Endodermal cell (in vitro differentiated cells): ENCODE results near the gene PIAS2. TPM values are rescaled to one million over a fixed set of nuclear protein-coding genes. Genes with fewer than 3 reads are reported as not detected.
"Not testable (repeated sequence)": the region's sequence is repeated elsewhere in the genome, so short reads cannot be mapped to it uniquely, and the experiment has no call there.

Experiments used
- DNase-seq: peaks from one replicate; pipeline ENCODE4 v3.0.0-alpha.2; 2017
- H3K27ac ChIP-seq: 2 replicates; pipeline ENCODE4 v1.5.1; 2013; ENCODE audit warnings: mild to moderate bottlenecking, low read depth, low read length, moderate library complexity
- H3K27me3 ChIP-seq: 2 replicates; pipeline ENCODE4 v1.6.1; 2013; ENCODE audit warnings: mild to moderate bottlenecking, low read length, moderate library complexity; ENCODE audit not compliant: insufficient read depth, control insufficient read depth, poor library complexity, severe bottlenecking
- H3K36me3 ChIP-seq: 2 replicates; pipeline ENCODE4 v1.7.0; 2013; ENCODE audit warnings: mild to moderate bottlenecking, low read length, moderate library complexity; ENCODE audit not compliant: control insufficient read depth, insufficient read depth
- H3K4me1 ChIP-seq: one replicate; pipeline ENCODE4 v1.7.0; 2013; ENCODE audit warnings: low read length; ENCODE audit not compliant: control insufficient read depth, insufficient read depth
- H3K4me3 ChIP-seq: 2 replicates; pipeline ENCODE4 v1.5.1; 2013; ENCODE audit warnings: mild to moderate bottlenecking, low read length, moderate library complexity
- H3K9ac ChIP-seq: 2 replicates; pipeline ENCODE4 v1.6.1; 2013; ENCODE audit warnings: mild to moderate bottlenecking, low read length, moderate library complexity; ENCODE audit not compliant: poor library complexity, severe bottlenecking; ENCODE audit errors: extremely low read depth
- H3K9me3 ChIP-seq: 2 replicates; pipeline ENCODE4 v1.6.1; 2013; ENCODE audit warnings: mild to moderate bottlenecking, low read length, moderate library complexity; ENCODE audit not compliant: control insufficient read depth
- H3K27ac Mint-ChIP-seq: 2 replicates; pipeline ENCODE4 v1.8.0; 2020; ENCODE audit warnings: mixed read lengths
- H3K27me3 Mint-ChIP-seq: 2 replicates; pipeline ENCODE4 v1.8.0; 2021; ENCODE audit warnings: mild to moderate bottlenecking, mixed read lengths; ENCODE audit not compliant: insufficient read depth
- H3K36me3 Mint-ChIP-seq: 2 replicates; pipeline ENCODE4 v1.8.0; 2020; ENCODE audit warnings: low read depth, mixed read lengths
- H3K4me1 Mint-ChIP-seq: 2 replicates; pipeline ENCODE4 v1.8.0; 2020; ENCODE audit warnings: mixed read lengths
- H3K4me3 Mint-ChIP-seq: 2 replicates; pipeline ENCODE4 v1.8.0; 2020; ENCODE audit warnings: mild to moderate bottlenecking, moderate library complexity, mixed read lengths
- H3K9me3 Mint-ChIP-seq: 2 replicates; pipeline ENCODE4 v1.8.0; 2020; ENCODE audit warnings: mild to moderate bottlenecking, mixed read lengths
- WGBS, 2 experiments: methylation state at CpG; one replicate each; pipeline versions ENCODE4 v1.1.5 to v1.1.7; 2013; ENCODE audit warnings: missing lambda C conversion rate in 2 of 2, mixed read lengths in 1 of 2; ENCODE audit not compliant: insufficient coverage in 1 of 2, insufficient read length in 1 of 2; 5-methylcytosine and 5-hydroxymethylcytosine counted together
- total RNA-seq, 2 donors: library from RNA; stranded (reverse); fragmentation: NEBNext Ultra II Directional in 1 of 2; extraction: Animal tissue kit (Norgen Biotek cat#: 25700) in 1 of 2; gene quantifications; 2 replicates in 1 of 2; 3 replicates in 1 of 2; pipeline ENCODE4 v1.2.1, GENCODE V29; 2021
- TF ChIP-seq, protein P1 (sequence below): fragments of 200-600 bp; sonication (generic); conservative IDR thresholded peaks from 2 replicates; pipeline ENCODE4 v1.5.0; 2021; ENCODE audit warnings: antibody characterized with exemption, mild to moderate bottlenecking

Gene PIAS2
- total RNA-seq, 2 donors from 2014 or later: 34.8 to 52.0 TPM

DNA sequence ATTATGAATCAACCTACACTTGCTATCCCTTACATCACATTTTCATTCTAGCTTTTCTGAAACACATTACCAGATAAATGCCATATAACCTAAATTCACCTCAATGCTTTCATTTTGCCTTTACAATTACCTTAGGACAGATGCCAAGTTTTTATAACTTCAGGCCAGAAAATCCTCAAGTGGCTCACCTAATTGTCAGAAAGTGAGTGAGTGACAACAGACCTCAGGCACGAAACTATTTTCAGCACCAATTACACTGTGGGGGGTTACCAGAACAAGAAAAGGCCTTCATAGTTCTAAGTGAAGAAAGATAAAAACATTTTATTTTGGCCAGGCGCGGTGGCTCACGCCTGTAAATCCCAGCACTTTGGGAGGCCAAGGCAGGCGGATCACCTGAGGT lies 108.2 kb downstream of the PIAS2 start:
- Histone ChIP-seq H3K4me1 (no peaks in the 10 kb centered on the region), H3K27me3 (no peaks in the 10 kb centered on the region), H3K4me3 (no peak overlapping the region), H3K36me3 (no peaks in the 10 kb centered on the region), H3K27ac (no peak overlapping the region), H3K9me3 (no peaks in the 10 kb centered on the region), H3K9ac (no peak overlapping the region)
- Mint-ChIP-seq H3K27ac (no peak overlapping the region), H3K4me3 (no peak overlapping the region), H3K4me1 (peaks cover 12% of the 10 kb centered on the region), H3K36me3 (no peaks in the 10 kb centered on the region), H3K27me3 (no peaks in the 10 kb centered on the region), H3K9me3 (no peaks in the 10 kb centered on the region)
- TF ChIP-seq, protein P1, sequence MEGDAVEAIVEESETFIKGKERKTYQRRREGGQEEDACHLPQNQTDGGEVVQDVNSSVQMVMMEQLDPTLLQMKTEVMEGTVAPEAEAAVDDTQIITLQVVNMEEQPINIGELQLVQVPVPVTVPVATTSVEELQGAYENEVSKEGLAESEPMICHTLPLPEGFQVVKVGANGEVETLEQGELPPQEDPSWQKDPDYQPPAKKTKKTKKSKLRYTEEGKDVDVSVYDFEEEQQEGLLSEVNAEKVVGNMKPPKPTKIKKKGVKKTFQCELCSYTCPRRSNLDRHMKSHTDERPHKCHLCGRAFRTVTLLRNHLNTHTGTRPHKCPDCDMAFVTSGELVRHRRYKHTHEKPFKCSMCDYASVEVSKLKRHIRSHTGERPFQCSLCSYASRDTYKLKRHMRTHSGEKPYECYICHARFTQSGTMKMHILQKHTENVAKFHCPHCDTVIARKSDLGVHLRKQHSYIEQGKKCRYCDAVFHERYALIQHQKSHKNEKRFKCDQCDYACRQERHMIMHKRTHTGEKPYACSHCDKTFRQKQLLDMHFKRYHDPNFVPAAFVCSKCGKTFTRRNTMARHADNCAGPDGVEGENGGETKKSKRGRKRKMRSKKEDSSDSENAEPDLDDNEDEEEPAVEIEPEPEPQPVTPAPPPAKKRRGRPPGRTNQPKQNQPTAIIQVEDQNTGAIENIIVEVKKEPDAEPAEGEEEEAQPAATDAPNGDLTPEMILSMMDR: no peak
- no peak for DNase-seq
- 94 to 95% methylated on average over 4 to 5 of the region's 5 CpGs for WGBS, 2 experiments

DNA sequence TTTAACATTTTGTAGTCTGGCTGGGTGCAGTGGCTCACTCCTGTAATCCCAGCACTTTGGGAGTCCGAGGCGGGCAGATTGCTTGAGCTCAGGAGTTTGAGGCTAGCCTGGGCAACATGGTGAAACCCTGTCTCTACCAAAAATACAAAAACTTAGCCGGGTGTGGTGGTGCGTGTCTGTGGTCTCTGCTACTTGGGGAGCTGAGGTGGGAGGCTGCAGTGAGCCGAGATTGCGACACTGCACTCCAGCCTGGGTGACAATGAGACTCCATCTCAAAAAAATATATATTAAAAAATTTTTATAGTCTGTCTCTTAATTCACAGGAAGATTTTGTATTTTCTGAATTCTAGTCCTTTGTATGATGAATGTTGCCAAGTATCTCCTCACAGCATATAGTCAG lies 121.4 kb downstream of the PIAS2 start:
- not testable (repeated sequence) for H3K27ac ChIP-seq, H3K9me3 Mint-ChIP-seq, DNase-seq, H3K27ac Mint-ChIP-seq, H3K36me3 Mint-ChIP-seq, H3K27me3 ChIP-seq, H3K9me3 ChIP-seq, H3K4me3 ChIP-seq, H3K9ac ChIP-seq, H3K36me3 ChIP-seq, H3K27me3 Mint-ChIP-seq, H3K4me3 Mint-ChIP-seq
- H3K4me1 Mint-ChIP-seq: peaks cover 25% of the 10 kb centered on the region
- WGBS, 2 experiments: 60 to 92% methylated on average over 1 to 6 of the region's 6 CpGs
- peaks cover 10% of the 10 kb centered on the region for H3K4me1 ChIP-seq

DNA sequence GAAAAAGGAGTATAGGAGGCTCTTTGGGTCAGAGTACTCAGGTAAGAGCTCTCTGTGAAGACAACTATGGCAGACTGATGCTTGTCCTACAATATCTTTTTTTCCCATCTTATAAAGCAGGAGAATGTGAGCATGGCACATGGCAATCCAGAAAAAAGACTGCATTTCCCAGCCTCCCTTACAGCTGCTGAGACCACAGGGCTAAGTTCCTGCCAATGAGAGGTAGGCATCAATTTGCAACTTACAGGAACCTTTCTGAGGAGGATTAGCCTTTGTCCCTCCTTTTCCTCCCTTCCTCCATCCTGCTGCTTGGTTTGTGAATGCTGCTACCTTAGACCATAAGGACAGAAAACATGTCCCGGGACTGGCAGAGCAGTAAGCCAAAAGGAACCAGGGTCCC lies 122.7 kb downstream of the PIAS2 start:
- peak; percentile 48 for DNase-seq
- 84% methylated on average over 1 of the region's 1 CpG; no CpG with 5 or more reads in 1 of the 2 experiments for WGBS, 2 experiments
- TF ChIP-seq, protein P1: no peak

DNA sequence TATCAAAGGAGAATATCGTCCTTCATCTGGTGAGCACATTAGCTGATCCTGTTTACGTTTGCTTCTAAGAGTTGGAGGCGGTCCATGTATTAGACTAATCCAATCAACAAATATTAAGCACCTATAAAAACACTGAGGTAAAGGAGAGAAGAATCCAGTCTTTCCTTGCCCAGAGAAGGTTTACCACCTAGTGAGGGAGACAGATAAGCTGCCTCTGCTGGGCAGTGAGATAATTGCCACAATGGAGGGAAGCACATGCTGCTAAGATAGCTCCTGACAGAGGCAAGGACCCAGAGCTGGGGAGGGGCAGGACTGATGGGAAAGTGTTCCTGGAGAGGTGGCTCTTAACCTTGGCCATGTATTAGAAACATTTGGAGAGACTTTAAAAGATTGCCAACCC lies 123.7 kb downstream of the PIAS2 start:
- H3K4me1 ChIP-seq: peaks cover 10% of the 10 kb centered on the region
- H3K27me3 Mint-ChIP-seq: no peaks in the 10 kb centered on the region
- TF ChIP-seq, protein P1: peak; percentile 68
- DNase-seq: peak; percentile 81
- no peak overlapping the region for H3K9ac ChIP-seq
- H3K36me3 ChIP-seq: no peaks in the 10 kb centered on the region
- WGBS, 2 experiments: 58% methylated on average over 3 of the region's 3 CpGs; no CpG with 5 or more reads in 1 of the 2 experiments
- H3K36me3 Mint-ChIP-seq: peaks cover 9% of the 10 kb centered on the region
- H3K9me3 Mint-ChIP-seq: peaks cover 14% of the 10 kb centered on the region
- peaks cover 25% of the 10 kb centered on the region for H3K4me1 Mint-ChIP-seq
- no peak overlapping the region for H3K27ac Mint-ChIP-seq
- no peaks in the 10 kb centered on the region for H3K27me3 ChIP-seq
- H3K9me3 ChIP-seq: peaks cover 15% of the 10 kb centered on the region
- no peak overlapping the region for H3K4me3 Mint-ChIP-seq
- H3K4me3 ChIP-seq: no peak overlapping the region
- H3K27ac ChIP-seq: no peak overlapping the region

More for the DNA sequence above, 122.7 kb downstream of the PIAS2 start:
- no peak overlapping the region for H3K27ac ChIP-seq
- Mint-ChIP-seq H3K36me3 (peaks cover 9% of the 10 kb centered on the region), H3K27me3 (no peaks in the 10 kb centered on the region), H3K4me1 (peaks cover 25% of the 10 kb centered on the region), H3K27ac (no peak overlapping the region), H3K9me3 (peaks cover 12% of the 10 kb centered on the region), H3K4me3 (no peak overlapping the region)
- H3K9ac ChIP-seq: no peak overlapping the region
- no peaks in the 10 kb centered on the region for H3K27me3 ChIP-seq
- no peaks in the 10 kb centered on the region for H3K36me3 ChIP-seq
- peaks cover 10% of the 10 kb centered on the region for H3K9me3 ChIP-seq
- no peak overlapping the region for H3K4me3 ChIP-seq
- peaks cover 10% of the 10 kb centered on the region for H3K4me1 ChIP-seq
